Left cardiac atrium (tissue), 4 donors: Measurements from ENCODE around the gene EML3. TPM values are rescaled to one million over a fixed set of nuclear protein-coding genes. Genes with fewer than 3 reads are reported as not detected.
"Not testable (repeated sequence)": the region's sequence is repeated elsewhere in the genome, so short reads cannot be mapped to it uniquely, and the experiment has no call there.

Source experiments
- ATAC-seq, 2 donors: fragments of 200-7000 bp; cut with Tn5 transposase; one replicate each; pipeline ENCODE4 v1.9.1; 2020; ENCODE audit warnings: mild to moderate bottlenecking in 2 of 2, moderate library complexity in 2 of 2
- DNase-seq: peaks from one replicate; pipeline ENCODE4 v3.0.0-alpha.2; 2020
- intact Hi-C, 2 donors: fragments of 100-400 bp; cut with DNase I; formaldehyde crosslinking; loops; one replicate each; pipeline versions ENCODE4 v1.14.1 to v1.15.1; 2022 to 2023
- total RNA-seq, 2 donors: library from RNA; stranded (reverse); fragmentation: NEBNext Ultra II Directional; extraction: Animal tissue kit (Norgen Biotek cat#: 25700); gene quantifications; one replicate each; pipeline ENCODE4 v1.2.1, GENCODE V29; 2021
- donor health status: DM: no; HTN: yes; CAD: no.
- donor health status: DM: no; HTN: yes; CAD: no; lungs with severe emphysema.
- donor health status: DM: yes; HTN: yes; CAD: no.
- donor health status: Dilated cardiomyopathy.

EML3 gene
- total RNA-seq, 2 donors from 2014 or later: 29.1 to 46.8 TPM

GRCh38 chr11:62622476-62623089, 10.0 kb upstream of the EML3 start:
- intact Hi-C loops: no loop called here
- DNase-seq: no peak
- no peak for ATAC-seq

- ATAC-seq: peak; percentile 99
- intact Hi-C loops: no loop called here
Measured at GRCh38 chr11:62621567-62622470, 9.2 kb upstream of the EML3 start, which contains the start of gene B3GAT3. B3GAT3 (minus strand) TSS chr11:62621986; CDS start chr11:62621947, 39 bp downstream.

GRCh38 chr11:62621027-62621566, 8.5 kb upstream of the EML3 start:
- ATAC-seq (no peak), DNase-seq (no peak)
- intact Hi-C loops: no loop called here

More at GRCh38 chr11:62621567-62622470, 9.2 kb upstream of the EML3 start, which contains the start of gene B3GAT3:
- DNase-seq: peak; percentile 99

- ATAC-seq, DNase-seq, intact Hi-C loops: not testable (repeated sequence)
Measured at GRCh38 chr11:62616957-62617356, 4.4 kb upstream of the EML3 start.

- no peak for ATAC-seq
- intact Hi-C loops: no loop called here
- DNase-seq: no peak
Measured at GRCh38 chr11:62615521-62615920, 2.9 kb upstream of the EML3 start.

GRCh38 chr11:62614275-62614674, 1.7 kb upstream of the EML3 start:
- ATAC-seq (no peak), DNase-seq (no peak)
- intact Hi-C loops: no loop called here

- intact Hi-C loops: no loop called here
- ATAC-seq: no peak
- DNase-seq: no peak
Measured at GRCh38 chr11:62613291-62613778, 760 bp upstream of the EML3 start.

- DNase-seq: peak; percentile 82
- ATAC-seq: peak; percentile 28 to 40
- intact Hi-C loops: no loop called here
Measured at GRCh38 chr11:62611705-62612365, 740 bp downstream of the EML3 start.

GRCh38 chr11:62610814-62611704, 1.5 kb downstream of the EML3 start:
- ATAC-seq (no peak), DNase-seq (no peak)
- intact Hi-C loops: no loop called here

- intact Hi-C loops: no loop called here
- ATAC-seq: no peak
- DNase-seq: no peak
Measured at GRCh38 chr11:62610403-62610802, 2.2 kb downstream of the EML3 start.

GRCh38 chr11:62608776-62609175, 3.8 kb downstream of the EML3 start:
- DNase-seq: no peak
- ATAC-seq: no peak
- intact Hi-C loops: loop anchor here in 1 of 2 donors (10.0 kb wide), 1 partner anchor 246 kb away; no protein-coding TSS in a partner anchor

- no peak for DNase-seq
- intact Hi-C loops: loop anchor here in 1 of 2 donors (10.0 kb wide), 1 partner anchor 247 kb away; no protein-coding TSS in a partner anchor
- no peak for ATAC-seq
Measured at GRCh38 chr11:62607714-62608113, 4.9 kb downstream of the EML3 start.

GRCh38 chr11:62605902-62606301, 6.7 kb downstream of the EML3 start:
- intact Hi-C loops: loop anchor here in 1 of 2 donors (10.0 kb wide), 1 partner anchor 249 kb away; no protein-coding TSS in a partner anchor
- no peak for DNase-seq
- no peak for ATAC-seq

- DNase-seq (no peak), ATAC-seq (no peak)
- intact Hi-C loops: loop anchor here in 1 of 2 donors (10.0 kb wide), 1 partner anchor 249 kb away; no protein-coding TSS in a partner anchor
Measured at GRCh38 chr11:62605467-62605866, 7.1 kb downstream of the EML3 start.

GRCh38 chr11:62604460-62605120, 8.0 kb downstream of the EML3 start:
- ATAC-seq (no peak), DNase-seq (no peak)
- intact Hi-C loops: loop anchor here in 1 of 2 donors (10.0 kb wide), 1 partner anchor 250 kb away; no protein-coding TSS in a partner anchor

GRCh38 chr11:62603776-62604299, 8.7 kb downstream of the EML3 start:
- ATAC-seq: no peak
- no peak for DNase-seq
- intact Hi-C loops: loop anchor here in 1 of 2 donors (10.0 kb wide), 1 partner anchor 251 kb away; no protein-coding TSS in a partner anchor

GRCh38 chr11:62603072-62603408, 9.5 kb downstream of the EML3 start:
- no peak for ATAC-seq
- DNase-seq: no peak
- intact Hi-C loops: loop anchor here in 1 of 2 donors (10.0 kb wide), 1 partner anchor 252 kb away; no protein-coding TSS in a partner anchor
